Measurements from ENCODE around the gene SPATA21. TPM values are rescaled to one million over a fixed set of nuclear protein-coding genes. Genes with fewer than 3 reads are reported as not detected.
A peak's percentile ranks its signal among the peaks of the same experiment; 100 is the strongest.

Gene SPATA21
- polyA plus RNA-seq, 3 donors = not detected

- Mint-ChIP-seq H3K4me3 (no peak overlapping the region), H3K4me1 (peaks cover 2% of the 10 kb centered on the region), H3K36me3 (peaks cover 41 to 72% of the 10 kb centered on the region in 2 donors), H3K27me3 (ENCODE audit: low read depth in 3 of 3) (peaks cover 0 to 3% (median 0%) of the 10 kb centered on the region in 3 donors), H3K9me3 (no peaks in the 10 kb centered on the region), H3K27ac (peak overlapping the region in 4 of 7 donors; percentile 24 to 38 (median 28))
- Histone ChIP-seq H3K36me3 (replicated peaks in 1 of 2; ENCODE audit: control insufficient read depth in 1 of 2, insufficient read depth in 2 of 2, low read length in 2 of 2) (peaks cover 28 to 72% of the 10 kb centered on the region in 2 donors), H3K9ac (ENCODE audit: insufficient read depth, low read length, poor library complexity, severe bottlenecking) (no peak overlapping the region), H3K27ac (ENCODE audit: low read depth in 1 of 2, low read length in 2 of 2) (no peak overlapping the region), H4K20me1 (ENCODE audit: insufficient read depth, low read length) (peaks cover 50% of the 10 kb centered on the region), H3K4me3 (replicated peaks in 1 of 3; ENCODE audit: low read depth in 2 of 3, low read length in 3 of 3) (no peak overlapping the region), H2AFZ (ENCODE audit: insufficient read depth, low read depth, low read length, poor library complexity, severe bottlenecking) (no peak overlapping the region), H3K9me3 (replicated peaks in 1 of 2; ENCODE audit: control insufficient read depth in 1 of 2, insufficient read depth in 1 of 2, low read length in 2 of 2) (no peaks in the 10 kb centered on the region), H3K79me2 (ENCODE audit: insufficient read depth, low read length) (no peaks in the 10 kb centered on the region), H3K4me1 (ENCODE audit: control insufficient read depth in 1 of 2, insufficient read depth in 2 of 2, low read length in 2 of 2) (no peaks in the 10 kb centered on the region), H3K4me2 (replicated peaks; ENCODE audit: extremely low read depth, low read length, poor library complexity, severe bottlenecking) (no peak overlapping the region), H3K27me3 (ENCODE audit: control insufficient read depth in 2 of 2, insufficient read depth in 2 of 2, low read length in 2 of 2) (no peaks in the 10 kb centered on the region)
- TF ChIP-seq, protein P1, sequence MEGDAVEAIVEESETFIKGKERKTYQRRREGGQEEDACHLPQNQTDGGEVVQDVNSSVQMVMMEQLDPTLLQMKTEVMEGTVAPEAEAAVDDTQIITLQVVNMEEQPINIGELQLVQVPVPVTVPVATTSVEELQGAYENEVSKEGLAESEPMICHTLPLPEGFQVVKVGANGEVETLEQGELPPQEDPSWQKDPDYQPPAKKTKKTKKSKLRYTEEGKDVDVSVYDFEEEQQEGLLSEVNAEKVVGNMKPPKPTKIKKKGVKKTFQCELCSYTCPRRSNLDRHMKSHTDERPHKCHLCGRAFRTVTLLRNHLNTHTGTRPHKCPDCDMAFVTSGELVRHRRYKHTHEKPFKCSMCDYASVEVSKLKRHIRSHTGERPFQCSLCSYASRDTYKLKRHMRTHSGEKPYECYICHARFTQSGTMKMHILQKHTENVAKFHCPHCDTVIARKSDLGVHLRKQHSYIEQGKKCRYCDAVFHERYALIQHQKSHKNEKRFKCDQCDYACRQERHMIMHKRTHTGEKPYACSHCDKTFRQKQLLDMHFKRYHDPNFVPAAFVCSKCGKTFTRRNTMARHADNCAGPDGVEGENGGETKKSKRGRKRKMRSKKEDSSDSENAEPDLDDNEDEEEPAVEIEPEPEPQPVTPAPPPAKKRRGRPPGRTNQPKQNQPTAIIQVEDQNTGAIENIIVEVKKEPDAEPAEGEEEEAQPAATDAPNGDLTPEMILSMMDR (IDR thresholded peaks at IDR 0.05) = no peak
- WGBS (ENCODE audit: insufficient coverage) = 97% methylated on average over 20 of the region's 21 CpGs
- DNase-seq = no peak
- intact Hi-C loops (cut with micrococcal nuclease) = no loop called here
Measured at GRCh38 chr1:16464917-16465625, 27.8 kb upstream of the SPATA21 start.

DNA sequence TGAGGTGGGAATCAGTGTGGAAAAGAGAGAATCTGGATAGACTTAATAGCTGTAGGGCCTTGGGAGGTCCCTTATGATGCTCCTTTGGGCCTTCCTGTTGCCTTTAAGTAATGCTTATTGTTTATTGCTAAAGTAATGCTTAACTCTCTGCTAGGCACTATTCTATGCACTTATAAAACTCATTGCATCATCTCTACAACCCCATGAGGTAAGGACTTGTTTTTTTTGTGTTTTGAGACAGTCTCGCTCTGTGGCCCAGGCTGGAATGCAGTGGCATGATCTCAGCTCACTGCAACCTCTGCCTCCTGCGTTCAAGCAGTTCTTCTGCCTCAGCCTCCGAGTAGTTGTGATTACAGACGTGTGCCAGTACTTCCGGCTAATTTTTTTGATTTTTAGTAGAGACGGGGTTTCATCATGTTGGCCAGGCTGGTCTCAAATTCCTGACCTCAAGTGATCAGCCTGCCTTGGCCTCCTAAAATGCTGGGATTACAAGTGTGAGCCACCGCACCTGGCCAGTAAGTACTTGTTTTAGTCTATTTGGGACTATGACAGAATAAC, 25.6 kb upstream of the SPATA21 start:
- Histone ChIP-seq H3K36me3 (replicated peaks in 1 of 2; ENCODE audit: control insufficient read depth in 1 of 2, insufficient read depth in 2 of 2, low read length in 2 of 2) (peaks cover 50 to 84% of the 10 kb centered on the region in 2 donors), H3K27ac (ENCODE audit: low read depth in 1 of 2, low read length in 2 of 2) (no peak overlapping the region), H3K4me2 (replicated peaks; ENCODE audit: extremely low read depth, low read length, poor library complexity, severe bottlenecking) (no peak overlapping the region), H2AFZ (ENCODE audit: insufficient read depth, low read depth, low read length, poor library complexity, severe bottlenecking) (no peak overlapping the region), H3K9ac (ENCODE audit: insufficient read depth, low read length, poor library complexity, severe bottlenecking) (no peak overlapping the region), H4K20me1 (ENCODE audit: insufficient read depth, low read length) (peaks cover 61% of the 10 kb centered on the region), H3K4me3 (replicated peaks in 1 of 3; ENCODE audit: low read depth in 2 of 3, low read length in 3 of 3) (no peak overlapping the region), H3K79me2 (ENCODE audit: insufficient read depth, low read length) (no peaks in the 10 kb centered on the region), H3K9me3 (replicated peaks in 1 of 2; ENCODE audit: control insufficient read depth in 1 of 2, insufficient read depth in 1 of 2, low read length in 2 of 2) (no peaks in the 10 kb centered on the region), H3K27me3 (ENCODE audit: control insufficient read depth in 2 of 2, insufficient read depth in 2 of 2, low read length in 2 of 2) (no peaks in the 10 kb centered on the region), H3K4me1 (ENCODE audit: control insufficient read depth in 1 of 2, insufficient read depth in 2 of 2, low read length in 2 of 2) (no peaks in the 10 kb centered on the region)
- DNase-seq = no peak
- Mint-ChIP-seq H3K4me3 (no peak overlapping the region), H3K4me1 (peaks cover 2% of the 10 kb centered on the region), H3K27ac (no peak overlapping the region), H3K27me3 (ENCODE audit: low read depth in 3 of 3) (peaks cover 0 to 3% (median 0%) of the 10 kb centered on the region in 3 donors), H3K9me3 (no peaks in the 10 kb centered on the region), H3K36me3 (peaks cover 58 to 81% of the 10 kb centered on the region in 2 donors)
- intact Hi-C loops (cut with micrococcal nuclease) = no loop called here
- 96% methylated on average over 7 of the region's 7 CpGs for WGBS (ENCODE audit: insufficient coverage)
- TF ChIP-seq, protein P1 (IDR thresholded peaks at IDR 0.05) = no peak

Data from CD14-positive monocyte (primary cell).